Lung (tissue), 12 donors: Measurements from ENCODE around the gene PRODH2. TPM values are rescaled to one million over a fixed set of nuclear protein-coding genes. Genes with fewer than 3 reads are reported as not detected.

ENCODE experiments used
- ATAC-seq: fragments of 200-7000 bp; cut with Tn5 transposase; one replicate; pipeline ENCODE4 v1.9.1; 2020; ENCODE audit warnings: moderate number of reproducible peaks; ENCODE audit not compliant: insufficient read depth, low FRiP score
- DNase-seq, 3 donors: peaks; one replicate each; pipeline ENCODE4 v3.0.0-alpha.2; 2013 to 2017
- H3K27ac ChIP-seq, 2 donors: one replicate each; pipeline ENCODE4 v1.5.1; 2013; ENCODE audit warnings: mild to moderate bottlenecking in 2 of 2, moderate library complexity in 2 of 2, control low read depth in 1 of 2, inconsistent platforms in 1 of 2, low read depth in 1 of 2, low read length in 1 of 2
- H3K27me3 ChIP-seq, 3 donors: one replicate each; pipeline ENCODE4 v1.5.1; 2013; ENCODE audit warnings: low read length in 2 of 3; ENCODE audit not compliant: control insufficient read depth in 3 of 3, insufficient read depth in 3 of 3
- H3K36me3 ChIP-seq, 4 donors: one replicate each; pipeline ENCODE4 v1.5.1; 2013; ENCODE audit warnings: low read length in 4 of 4, mild to moderate bottlenecking in 1 of 4, moderate library complexity in 1 of 4; ENCODE audit not compliant: control insufficient read depth in 4 of 4, insufficient read depth in 4 of 4
- H3K4me1 ChIP-seq, 5 donors: one replicate each; pipeline ENCODE4 v1.5.1; 2013; ENCODE audit warnings: low read length in 5 of 5, mild to moderate bottlenecking in 2 of 5, moderate library complexity in 1 of 5; ENCODE audit not compliant: control insufficient read depth in 5 of 5, insufficient read depth in 5 of 5
- H3K4me3 ChIP-seq: one replicate; pipeline ENCODE4 v1.5.1; 2013; ENCODE audit warnings: mild to moderate bottlenecking, control low read depth, moderate library complexity
- H3K9ac ChIP-seq, 2 donors: one replicate each; pipeline ENCODE4 v1.5.1; 2013; ENCODE audit warnings: low read length in 2 of 2, control low read depth in 1 of 2; ENCODE audit not compliant: insufficient read depth in 1 of 2
- H3K9me3 ChIP-seq, 4 donors: one replicate each; pipeline ENCODE4 v1.5.1; 2013; ENCODE audit warnings: low read length in 3 of 4, mild to moderate bottlenecking in 1 of 4, moderate library complexity in 1 of 4; ENCODE audit not compliant: control insufficient read depth in 4 of 4, insufficient read depth in 3 of 4
- WGBS, 2 donors: extraction: QIAGEN DNeasy Blood & Tissue Kit; methylation state at CpG; one replicate each; pipeline ENCODE4 v1.1.7; 2013; 5-methylcytosine and 5-hydroxymethylcytosine counted together
- polyA plus RNA-seq, 2 donors: library from polyadenylated mRNA; stranded (reverse); fragments of 200-250 nt; gene quantifications; one replicate each; pipeline ENCODE4 v1.2.1, GENCODE V29; 2013
- total RNA-seq, 2 donors: library from RNA; depleted of rRNA in 1 of 2; stranded (reverse); fragments of >200 nt in 1 of 2; gene quantifications; one replicate each; pipeline ENCODE4 v1.2.1, GENCODE V29; 2014 to 2021
- TF ChIP-seq, protein P1 (sequence below): IDR thresholded peaks from 2 replicates; pipeline ENCODE4 v1.5.1; 2012; ENCODE audit warnings: mild to moderate bottlenecking; ENCODE audit errors: control extremely low read depth, extremely low read depth
- donor health status: control.
- donor health status: control.
- donor health status: Bipolar disorder and iron deficiency.
- donor health status: healthy.
- donor health status: DM: yes; HTN: yes; CAD: no.

PRODH2 gene
- total and polyA plus RNA-seq, 4 donors: not detected

DNA sequence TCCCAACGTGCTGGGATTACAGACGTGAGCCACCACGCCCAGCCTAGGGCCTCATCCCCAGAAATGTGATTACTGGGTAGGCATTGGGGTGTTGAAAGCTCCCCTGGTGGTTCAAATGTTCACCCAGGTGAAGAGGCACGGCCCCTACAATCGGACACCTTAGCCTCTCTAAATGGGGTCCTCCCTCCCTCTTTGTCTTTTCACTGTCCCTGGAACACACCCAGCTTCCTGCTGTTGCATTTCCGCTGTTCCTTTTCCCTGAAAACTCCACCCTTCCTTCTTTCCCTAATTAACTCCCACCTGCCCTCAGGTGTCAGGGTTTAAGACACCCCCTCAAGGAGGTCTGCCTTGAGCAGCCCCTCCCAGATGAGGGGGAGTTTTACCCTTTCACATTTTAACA, 3.6 kb upstream of the PRODH2 start:
- Histone ChIP-seq H3K9ac (no peak overlapping the region), H3K36me3 (no peaks in the 10 kb centered on the region), H3K4me3 (no peak overlapping the region), H3K27ac (no peak overlapping the region), H3K27me3 (peaks cover 0 to 2% (median 0%) of the 10 kb centered on the region in 3 donors), H3K4me1 (no peaks in the 10 kb centered on the region), H3K9me3 (no peaks in the 10 kb centered on the region)
- DNase-seq (no peak), ATAC-seq (no peak)
- WGBS, 2 donors: 32 to 41% methylated on average over 6 of the region's 6 CpGs
- TF ChIP-seq, protein P1, sequence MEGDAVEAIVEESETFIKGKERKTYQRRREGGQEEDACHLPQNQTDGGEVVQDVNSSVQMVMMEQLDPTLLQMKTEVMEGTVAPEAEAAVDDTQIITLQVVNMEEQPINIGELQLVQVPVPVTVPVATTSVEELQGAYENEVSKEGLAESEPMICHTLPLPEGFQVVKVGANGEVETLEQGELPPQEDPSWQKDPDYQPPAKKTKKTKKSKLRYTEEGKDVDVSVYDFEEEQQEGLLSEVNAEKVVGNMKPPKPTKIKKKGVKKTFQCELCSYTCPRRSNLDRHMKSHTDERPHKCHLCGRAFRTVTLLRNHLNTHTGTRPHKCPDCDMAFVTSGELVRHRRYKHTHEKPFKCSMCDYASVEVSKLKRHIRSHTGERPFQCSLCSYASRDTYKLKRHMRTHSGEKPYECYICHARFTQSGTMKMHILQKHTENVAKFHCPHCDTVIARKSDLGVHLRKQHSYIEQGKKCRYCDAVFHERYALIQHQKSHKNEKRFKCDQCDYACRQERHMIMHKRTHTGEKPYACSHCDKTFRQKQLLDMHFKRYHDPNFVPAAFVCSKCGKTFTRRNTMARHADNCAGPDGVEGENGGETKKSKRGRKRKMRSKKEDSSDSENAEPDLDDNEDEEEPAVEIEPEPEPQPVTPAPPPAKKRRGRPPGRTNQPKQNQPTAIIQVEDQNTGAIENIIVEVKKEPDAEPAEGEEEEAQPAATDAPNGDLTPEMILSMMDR: no peak

DNA sequence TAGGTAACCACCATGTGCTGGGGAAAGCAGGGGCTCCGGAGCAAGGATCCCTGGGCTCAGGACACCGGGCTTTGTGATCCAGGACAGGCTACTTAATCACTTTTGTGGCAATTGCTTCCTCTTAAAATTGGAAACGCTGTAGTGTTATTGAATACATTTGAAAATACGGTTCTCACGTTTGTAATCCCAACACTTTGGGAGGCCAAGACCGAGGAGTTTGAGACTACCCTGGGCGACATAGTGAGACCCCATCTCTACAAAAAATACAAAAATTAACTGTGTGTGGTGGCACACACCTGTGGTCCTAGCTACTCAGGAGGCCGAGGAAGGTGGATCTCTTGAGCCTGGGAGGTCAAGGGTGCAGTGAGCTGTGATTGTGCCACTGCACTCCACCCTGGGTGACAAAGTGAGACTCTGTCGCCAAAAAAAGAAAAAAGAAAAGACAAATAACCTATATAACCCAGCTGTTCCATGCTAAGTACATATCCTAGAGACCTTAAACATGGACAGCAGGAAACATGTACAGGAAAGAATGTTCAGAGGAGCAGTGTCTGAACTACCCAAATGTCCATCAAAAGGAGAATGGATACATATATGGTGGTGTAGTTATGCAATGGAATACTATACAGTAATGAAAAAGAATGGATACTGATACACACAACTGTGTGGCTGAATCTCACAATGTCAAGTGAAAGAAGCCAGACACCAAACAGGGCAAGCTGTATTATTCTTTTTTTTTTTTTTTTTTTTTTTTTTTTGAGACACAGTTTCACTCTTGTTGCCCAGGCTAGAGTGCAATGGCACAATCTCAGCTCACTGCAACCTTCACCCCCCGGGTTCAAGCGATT, 622 bp upstream of the PRODH2 start:
- Histone ChIP-seq H3K4me3 (no peak overlapping the region), H3K27me3 (peaks cover 0 to 4% (median 0%) of the 10 kb centered on the region in 3 donors), H3K9ac (no peak overlapping the region), H3K4me1 (no peaks in the 10 kb centered on the region), H3K36me3 (no peaks in the 10 kb centered on the region), H3K9me3 (no peaks in the 10 kb centered on the region), H3K27ac (no peak overlapping the region)
- ATAC-seq (no peak), DNase-seq (no peak)
- TF ChIP-seq, protein P1: no peak
- WGBS, 2 donors: 88 to 89% methylated on average over 11 of the region's 11 CpGs

DNA sequence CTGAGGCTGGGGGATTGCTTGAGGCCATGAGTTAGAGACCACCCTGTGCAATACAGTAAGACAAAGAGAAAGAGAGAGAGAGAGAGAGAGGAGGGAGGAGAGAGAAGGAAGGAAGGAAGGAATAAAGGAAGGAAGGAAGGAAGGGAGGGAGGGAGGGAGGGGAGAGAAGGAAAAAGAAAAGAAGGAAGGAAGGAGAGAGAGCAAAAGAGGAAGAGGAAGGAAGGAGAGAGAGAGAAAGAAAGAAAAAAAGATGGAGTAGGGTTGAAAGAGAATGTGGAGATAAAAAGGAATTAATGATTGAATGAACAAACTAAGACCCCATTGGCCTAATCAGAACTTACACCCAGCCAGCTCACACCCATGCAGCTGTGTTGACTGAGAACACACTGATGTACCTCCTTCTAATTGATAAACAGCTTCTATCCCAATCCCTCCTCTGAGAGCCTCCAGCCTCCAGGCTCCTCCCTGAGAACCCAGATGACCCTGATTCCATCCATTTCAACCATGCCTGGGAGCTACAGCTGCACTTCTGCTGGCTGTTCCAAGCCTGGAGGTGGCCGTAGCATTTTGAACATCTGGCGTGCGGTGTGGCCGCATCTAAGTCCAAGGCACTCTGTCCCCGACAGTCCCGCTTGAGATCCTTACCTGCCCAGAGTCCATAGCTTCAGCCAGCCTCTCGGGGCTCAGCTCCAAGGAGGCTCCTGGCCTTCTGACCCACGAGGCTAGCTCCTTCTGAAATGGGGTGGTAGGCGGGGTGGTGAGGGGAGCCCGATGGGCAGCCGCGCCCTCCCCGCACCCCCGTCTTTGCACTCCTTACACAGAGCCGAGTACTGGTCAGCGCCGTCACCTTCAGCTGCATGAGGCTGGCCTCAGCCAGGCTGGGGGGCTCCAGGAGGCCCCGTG, 1.1 kb downstream of the PRODH2 start:
- DNase-seq: no peak
- WGBS, 2 donors: 71 to 83% methylated on average over 18 of the region's 18 CpGs
- no peak overlapping the region for H3K27ac ChIP-seq

More for the DNA sequence above, 1.1 kb downstream of the PRODH2 start:
- TF ChIP-seq, protein P1: no peak
- Histone ChIP-seq H3K27me3 (peaks cover 0 to 4% (median 0%) of the 10 kb centered on the region in 3 donors), H3K9ac (no peak overlapping the region), H3K4me3 (no peak overlapping the region), H3K9me3 (no peaks in the 10 kb centered on the region), H3K36me3 (no peaks in the 10 kb centered on the region), H3K4me1 (no peaks in the 10 kb centered on the region)
- no peak for ATAC-seq
